Stimulated activated naive CD8-positive, alpha-beta T cell treated with anti-CD3 and anti-CD28 coated beads, Interleukin-15, amount 100 ng/mL, for 72 hours (primary cell): ENCODE results near the gene DNPH1.

Source experiments
- ATAC-seq: fragments of 150-1000 bp; cut with Tn5 transposase; 2 replicates; pipeline ENCODE4 v1.10.0; 2021; ENCODE audit warnings: mild to moderate bottlenecking, moderate library complexity
- DNase-seq, 2 donors: peaks; one replicate each; pipeline ENCODE4 v3.0.0; 2021 to 2022
- H3K27ac Mint-ChIP-seq, 2 donors: one replicate each; pipeline ENCODE4 v1.8.0; 2022; ENCODE audit warnings: mild to moderate bottlenecking in 2 of 2, mixed read lengths in 2 of 2, moderate library complexity in 2 of 2
- H3K27me3 Mint-ChIP-seq: one replicate; pipeline ENCODE4 v1.8.0; 2022; ENCODE audit warnings: mixed read lengths
- H3K4me1 Mint-ChIP-seq: one replicate; pipeline ENCODE4 v1.8.0; 2022; ENCODE audit warnings: mild to moderate bottlenecking, mixed read lengths
- H3K4me3 Mint-ChIP-seq, 2 donors: one replicate each; pipeline ENCODE4 v1.8.0; 2022; ENCODE audit warnings: mild to moderate bottlenecking in 2 of 2, mixed read lengths in 2 of 2, moderate library complexity in 1 of 2
- H3K9me3 Mint-ChIP-seq, 2 donors: one replicate each; pipeline ENCODE4 v1.8.0; 2022; ENCODE audit warnings: mixed read lengths in 2 of 2

The DNPH1 gene

DNA sequence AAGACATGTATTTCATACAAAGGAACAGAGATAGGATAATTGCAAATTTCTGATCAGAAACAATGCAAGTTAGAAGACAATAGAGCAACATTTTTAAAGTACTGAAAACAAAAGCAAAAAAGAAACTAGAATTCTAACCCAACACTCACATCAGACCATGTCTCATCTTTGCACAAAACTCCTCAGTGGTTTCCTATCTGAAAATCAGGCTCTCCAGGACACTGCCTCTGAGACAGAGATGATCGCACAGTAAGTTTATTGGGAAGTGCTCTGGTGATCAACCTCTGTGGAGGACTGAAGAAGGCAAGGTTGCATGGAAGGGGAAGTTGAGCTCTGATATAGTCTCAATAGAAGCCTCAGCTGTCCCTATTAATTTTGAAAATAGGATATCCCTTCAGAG lies 11.7 kb upstream of the DNPH1 start:
- DNase-seq, result no peak
- Mint-ChIP-seq H3K27me3 (peaks cover 23% of the 10 kb centered on the region), H3K27ac (no peak overlapping the region), H3K9me3 (peaks cover 0 to 6% of the 10 kb centered on the region in 2 donors), H3K4me3 (no peak overlapping the region), H3K4me1 (peaks cover 6% of the 10 kb centered on the region)
- ATAC-seq, result no peak

GRCh38 chr6:43239054-43239453 lies 9.8 kb upstream of the DNPH1 start:
- no peak overlapping the region for H3K27ac Mint-ChIP-seq
- no peak for ATAC-seq
- H3K9me3 Mint-ChIP-seq, result peaks cover 0 to 6% of the 10 kb centered on the region in 2 donors
- H3K4me1 Mint-ChIP-seq, result peaks cover 6% of the 10 kb centered on the region
- H3K27me3 Mint-ChIP-seq, result peaks cover 23% of the 10 kb centered on the region
- no peak overlapping the region for H3K4me3 Mint-ChIP-seq
- no peak for DNase-seq

GRCh38 chr6:43235841-43236240 lies 6.6 kb upstream of the DNPH1 start:
- ATAC-seq, result no peak
- Mint-ChIP-seq H3K4me1 (peaks cover 14% of the 10 kb centered on the region), H3K9me3 (peaks cover 0 to 6% of the 10 kb centered on the region in 2 donors), H3K4me3 (no peak overlapping the region), H3K27me3 (peaks cover 20% of the 10 kb centered on the region), H3K27ac (no peak overlapping the region)
- no peak for DNase-seq

GRCh38 chr6:43231735-43232450 lies 2.6 kb upstream of the DNPH1 start:
- no peak for DNase-seq
- H3K27ac Mint-ChIP-seq, result peak overlapping the region in 1 of 2 donors; percentile 16
- H3K4me3 Mint-ChIP-seq, result no peak overlapping the region

GRCh38 chr6:43231053-43231452 lies 1.8 kb upstream of the DNPH1 start:
- no peaks in the 10 kb centered on the region for H3K27me3 Mint-ChIP-seq
- no peak overlapping the region for H3K27ac Mint-ChIP-seq
- no peaks in the 10 kb centered on the region for H3K9me3 Mint-ChIP-seq
- H3K4me1 Mint-ChIP-seq, result peaks cover 41% of the 10 kb centered on the region
- DNase-seq (no peak), ATAC-seq (no peak)
- H3K4me3 Mint-ChIP-seq, result no peak overlapping the region

More at GRCh38 chr6:43231735-43232450, 2.6 kb upstream of the DNPH1 start:
- no peak for ATAC-seq
- Mint-ChIP-seq H3K27me3 (peaks cover under 1% of the 10 kb centered on the region), H3K4me1 (peaks cover 33% of the 10 kb centered on the region), H3K9me3 (no peaks in the 10 kb centered on the region)

DNA sequence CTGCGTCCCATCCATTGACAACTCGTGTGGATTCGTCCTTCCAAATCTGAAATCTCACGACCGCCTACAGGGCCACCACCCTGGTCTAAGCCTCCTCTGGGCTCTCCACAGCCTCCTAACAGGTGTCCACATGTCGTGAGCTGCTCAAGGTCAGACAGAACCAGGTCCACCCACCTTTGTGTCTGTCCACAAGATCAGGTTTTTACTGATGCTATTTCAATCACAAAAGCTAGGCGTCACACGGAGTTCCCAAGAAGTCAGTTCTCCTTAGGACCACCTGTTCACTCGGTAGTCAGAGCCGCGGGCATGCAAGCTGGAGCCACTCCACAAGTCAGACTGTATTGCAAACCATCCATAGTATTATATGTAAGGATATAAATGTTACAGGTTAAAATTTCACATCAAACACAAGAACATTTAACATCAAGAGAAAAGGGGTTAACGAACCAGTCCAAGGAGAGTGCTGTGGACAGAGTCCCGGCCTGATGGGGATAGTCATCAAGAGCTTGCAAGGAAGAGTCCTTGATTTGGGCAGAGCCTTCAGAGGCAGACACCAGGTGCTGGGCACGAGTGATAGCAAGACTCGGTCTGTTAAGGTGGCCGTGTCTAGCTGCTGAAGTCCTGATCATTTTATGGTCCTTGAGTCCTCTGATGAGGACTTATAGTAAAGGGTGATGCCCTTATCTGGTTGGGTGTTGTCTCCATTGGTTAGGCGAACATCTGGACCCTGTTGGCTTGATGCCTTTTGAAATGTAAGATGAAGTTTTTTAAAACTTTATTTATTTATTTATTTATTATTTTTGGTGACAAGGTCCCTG lies 731 bp upstream of the DNPH1 start:
- Mint-ChIP-seq H3K27me3 (no peaks in the 10 kb centered on the region), H3K9me3 (no peaks in the 10 kb centered on the region)
- ATAC-seq, result peak; percentile 29

GRCh38 chr6:43226192-43226851 lies 3.0 kb downstream of the DNPH1 start:
- DNase-seq (no peak), ATAC-seq (no peak)
- Mint-ChIP-seq H3K27me3 (no peaks in the 10 kb centered on the region), H3K4me3 (peak overlapping the region; percentile 76 to 78), H3K27ac (peak overlapping the region in 1 of 2 donors; percentile 93), H3K4me1 (peaks cover 77% of the 10 kb centered on the region), H3K9me3 (no peaks in the 10 kb centered on the region)

More for the DNA sequence above, 731 bp upstream of the DNPH1 start:
- peak overlapping the region; percentile 72 to 86 for H3K4me3 Mint-ChIP-seq
- peaks cover 52% of the 10 kb centered on the region for H3K4me1 Mint-ChIP-seq
- H3K27ac Mint-ChIP-seq, result peak overlapping the region; percentile 91 to 95
- DNase-seq, result no peak

- Mint-ChIP-seq H3K9me3 (no peaks in the 10 kb centered on the region), H3K27me3 (no peaks in the 10 kb centered on the region), H3K4me1 (peaks cover 70% of the 10 kb centered on the region), H3K4me3 (no peak overlapping the region), H3K27ac (peak overlapping the region in 1 of 2 donors; percentile 0)
- ATAC-seq (no peak), DNase-seq (no peak)
Measured at GRCh38 chr6:43223175-43223574, 6.1 kb downstream of the DNPH1 start.

DNA sequence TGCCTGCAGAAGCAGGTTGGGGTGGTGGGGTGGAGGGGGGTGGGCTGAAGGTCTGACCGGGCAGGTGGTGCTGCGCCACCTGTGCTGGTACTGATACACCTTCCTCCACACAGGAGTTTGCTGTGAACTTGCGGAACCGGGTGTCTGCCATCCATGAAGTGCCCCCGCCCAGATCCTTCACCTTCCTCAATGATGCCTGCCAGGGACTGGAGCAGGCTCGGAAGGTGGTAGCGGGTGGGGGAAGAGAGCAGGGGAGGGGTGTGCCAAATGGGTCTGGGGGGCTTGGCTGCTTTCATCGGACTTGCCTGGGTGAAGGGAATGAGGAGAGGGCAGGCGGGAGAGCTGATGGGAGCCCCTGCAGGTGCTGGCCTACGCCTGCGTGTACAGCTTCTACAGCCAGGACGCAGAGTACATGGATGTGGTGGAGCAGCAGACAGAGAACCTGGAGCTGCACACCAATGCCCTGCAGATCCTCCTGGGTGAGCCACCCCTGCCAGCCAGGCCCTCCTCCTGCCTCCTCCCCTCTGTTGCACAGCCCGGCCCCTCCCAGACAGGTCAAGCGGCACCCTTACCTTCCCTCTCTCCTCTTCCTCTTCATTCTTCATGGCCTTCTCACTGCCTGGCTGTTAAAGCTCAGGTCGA lies 6.7 kb downstream of the DNPH1 start:
- Mint-ChIP-seq H3K4me1 (peaks cover 63% of the 10 kb centered on the region), H3K9me3 (no peaks in the 10 kb centered on the region), H3K4me3 (no peak overlapping the region), H3K27me3 (no peaks in the 10 kb centered on the region), H3K27ac (peak overlapping the region; percentile 0 to 93)
- ATAC-seq (no peak), DNase-seq (no peak)

- H3K4me3 Mint-ChIP-seq, result peak overlapping the region in 1 of 2 donors; percentile 21
- no peaks in the 10 kb centered on the region for H3K9me3 Mint-ChIP-seq
- ATAC-seq (no peak), DNase-seq (no peak)
- peak overlapping the region in 1 of 2 donors; percentile 66 for H3K27ac Mint-ChIP-seq
- no peaks in the 10 kb centered on the region for H3K27me3 Mint-ChIP-seq
- peaks cover 53% of the 10 kb centered on the region for H3K4me1 Mint-ChIP-seq
Measured at GRCh38 chr6:43221046-43221972, 8.0 kb downstream of the DNPH1 start.

GRCh38 chr6:43220439-43220951 lies 8.8 kb downstream of the DNPH1 start:
- Mint-ChIP-seq H3K27ac (no peak overlapping the region), H3K9me3 (no peaks in the 10 kb centered on the region), H3K4me1 (peaks cover 45% of the 10 kb centered on the region), H3K27me3 (no peaks in the 10 kb centered on the region), H3K4me3 (no peak overlapping the region)
- DNase-seq, result no peak
- ATAC-seq, result no peak

DNA sequence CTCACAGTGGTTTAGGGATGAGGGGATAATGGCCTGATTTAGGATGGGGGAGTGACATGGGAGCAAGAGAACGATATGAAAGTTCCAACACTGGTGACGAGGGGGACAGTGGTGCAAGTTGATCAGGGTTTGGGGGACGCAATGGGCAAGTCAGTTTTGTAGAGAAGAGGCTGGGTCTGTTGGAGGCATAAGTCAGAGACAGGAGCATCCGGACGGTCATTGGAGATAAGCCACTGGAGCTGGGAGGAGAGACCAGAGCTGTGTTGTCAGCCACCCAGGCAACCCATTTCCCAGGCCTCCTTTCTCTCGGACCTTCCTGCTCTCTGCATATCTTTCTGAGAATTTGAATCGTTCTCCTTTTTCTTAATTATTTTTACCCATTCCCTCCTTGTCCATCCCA lies 9.5 kb downstream of the DNPH1 start:
- Mint-ChIP-seq H3K4me3 (no peak overlapping the region), H3K27ac (peak overlapping the region in 1 of 2 donors; percentile 5)

DNA sequence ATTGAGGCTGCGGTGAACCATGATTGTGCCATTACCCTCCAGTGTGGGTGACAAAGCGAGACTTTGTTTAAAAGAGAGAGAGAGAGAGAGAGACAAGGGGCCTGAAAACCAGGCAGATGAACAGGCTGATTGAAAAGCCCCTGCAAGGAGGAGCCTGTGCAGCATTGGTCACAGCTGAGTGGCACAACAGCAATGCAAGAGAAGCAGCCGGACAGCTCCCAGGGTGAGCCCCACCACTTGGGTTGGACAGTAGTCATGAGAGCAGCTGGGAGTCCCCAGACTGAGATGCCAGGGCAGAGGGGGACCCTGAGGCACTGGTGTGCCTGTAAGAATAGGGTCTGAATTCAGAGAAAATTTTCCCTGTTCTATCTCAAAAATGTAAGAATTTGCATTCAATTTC lies 10.2 kb downstream of the DNPH1 start:
- peaks cover 32% of the 10 kb centered on the region for H3K4me1 Mint-ChIP-seq
- H3K4me3 Mint-ChIP-seq, result no peak overlapping the region
- H3K9me3 Mint-ChIP-seq, result no peaks in the 10 kb centered on the region
- H3K27me3 Mint-ChIP-seq, result no peaks in the 10 kb centered on the region
- DNase-seq (no peak), ATAC-seq (no peak)
- H3K27ac Mint-ChIP-seq, result no peak overlapping the region

More for the DNA sequence above, 9.5 kb downstream of the DNPH1 start:
- peaks cover 39% of the 10 kb centered on the region for H3K4me1 Mint-ChIP-seq
- no peaks in the 10 kb centered on the region for H3K9me3 Mint-ChIP-seq
- no peaks in the 10 kb centered on the region for H3K27me3 Mint-ChIP-seq
- no peak for DNase-seq
- no peak for ATAC-seq

DNA sequence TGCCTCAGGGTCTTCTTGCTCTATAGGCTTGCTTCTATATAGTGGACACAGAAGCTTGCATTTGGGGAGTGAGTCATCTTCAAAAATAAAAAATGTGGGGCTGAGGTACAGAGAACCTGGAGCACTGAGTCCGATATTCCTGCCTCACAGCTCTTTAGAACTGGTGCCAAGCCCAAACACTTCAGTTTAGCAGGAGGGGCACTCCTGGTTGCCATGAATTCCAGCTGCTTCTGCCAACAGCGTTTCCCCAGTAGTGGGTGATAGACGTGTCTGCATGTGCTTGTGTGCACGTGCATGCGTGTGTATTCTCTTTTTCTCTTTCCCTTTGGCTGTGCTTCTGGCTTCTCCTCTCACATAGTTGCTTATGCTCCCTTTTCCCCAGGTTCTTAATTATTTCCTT lies 11.9 kb downstream of the DNPH1 start:
- ATAC-seq (no peak), DNase-seq (no peak)
- H3K27ac Mint-ChIP-seq, result no peak overlapping the region
- H3K4me3 Mint-ChIP-seq, result no peak overlapping the region
- peaks cover 17% of the 10 kb centered on the region for H3K4me1 Mint-ChIP-seq
- H3K27me3 Mint-ChIP-seq, result no peaks in the 10 kb centered on the region
- no peaks in the 10 kb centered on the region for H3K9me3 Mint-ChIP-seq
